Lower leg skin (tissue), 3 donors: Measurements from ENCODE around the gene C1QC.

Experiments
- POLR2A ChIP-seq, 2 donors: fragments of 450-650 bp; IDR thresholded peaks; one replicate each; pipeline ENCODE4 v1.6.1; 2016 to 2017; ENCODE audit warnings: antibody characterized with exemption in 2 of 2, mild to moderate bottlenecking in 1 of 2, moderate library complexity in 1 of 2
- TF ChIP-seq, protein P1 (sequence below), 3 donors: fragments of 450-650 bp; IDR thresholded peaks; one replicate each; pipeline ENCODE4 v1.5.1; 2016; ENCODE audit warnings: antibody characterized with exemption in 3 of 3, mild to moderate bottlenecking in 3 of 3, moderate library complexity in 2 of 3

DNA sequence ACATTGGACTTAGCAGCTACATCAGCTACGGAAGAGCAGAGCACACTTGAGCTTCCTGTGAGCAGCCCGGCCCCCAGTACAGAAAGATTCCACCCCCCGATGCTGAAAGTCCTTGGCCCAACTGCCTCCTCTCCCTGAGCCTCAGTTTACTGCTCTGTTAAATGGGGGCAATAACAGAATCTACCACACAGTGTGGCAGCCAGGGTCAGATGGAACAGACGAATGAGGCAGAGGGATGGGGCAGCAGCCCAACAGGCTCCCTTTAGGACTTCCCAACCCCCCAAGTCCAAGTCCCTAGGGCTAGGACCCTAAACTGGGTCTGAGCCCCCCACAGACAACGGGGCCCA is 29.9 kb upstream of the C1QC start:
- no peak for TF ChIP-seq POLR2A (IDR thresholded peaks at IDR 0.05)
- TF ChIP-seq, protein P1, sequence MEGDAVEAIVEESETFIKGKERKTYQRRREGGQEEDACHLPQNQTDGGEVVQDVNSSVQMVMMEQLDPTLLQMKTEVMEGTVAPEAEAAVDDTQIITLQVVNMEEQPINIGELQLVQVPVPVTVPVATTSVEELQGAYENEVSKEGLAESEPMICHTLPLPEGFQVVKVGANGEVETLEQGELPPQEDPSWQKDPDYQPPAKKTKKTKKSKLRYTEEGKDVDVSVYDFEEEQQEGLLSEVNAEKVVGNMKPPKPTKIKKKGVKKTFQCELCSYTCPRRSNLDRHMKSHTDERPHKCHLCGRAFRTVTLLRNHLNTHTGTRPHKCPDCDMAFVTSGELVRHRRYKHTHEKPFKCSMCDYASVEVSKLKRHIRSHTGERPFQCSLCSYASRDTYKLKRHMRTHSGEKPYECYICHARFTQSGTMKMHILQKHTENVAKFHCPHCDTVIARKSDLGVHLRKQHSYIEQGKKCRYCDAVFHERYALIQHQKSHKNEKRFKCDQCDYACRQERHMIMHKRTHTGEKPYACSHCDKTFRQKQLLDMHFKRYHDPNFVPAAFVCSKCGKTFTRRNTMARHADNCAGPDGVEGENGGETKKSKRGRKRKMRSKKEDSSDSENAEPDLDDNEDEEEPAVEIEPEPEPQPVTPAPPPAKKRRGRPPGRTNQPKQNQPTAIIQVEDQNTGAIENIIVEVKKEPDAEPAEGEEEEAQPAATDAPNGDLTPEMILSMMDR (IDR thresholded peaks at IDR 0.05): no peak
